HG03280 (cell line): ENCODE results near the gene PDE4D.
A peak's percentile ranks its signal among the peaks of the same experiment; 100 is the strongest.

Experiments
- ATAC-seq: cut with Tn5 transposase; IDR thresholded peaks from one replicate; pipeline ENCODE4 v1.9.1; 2021; ENCODE audit warnings: mild to moderate bottlenecking, moderate library complexity; ENCODE audit not compliant: unreplicated experiment

PDE4D gene

GRCh38 chr5:59661954-59662615, 231.4 kb downstream of the PDE4D start:
- no peak for ATAC-seq

GRCh38 chr5:59661311-59661710, 232.2 kb downstream of the PDE4D start:
- no peak for ATAC-seq

GRCh38 chr5:59660737-59661136, 232.8 kb downstream of the PDE4D start:
- peak; percentile 47 for ATAC-seq

- no peak for ATAC-seq
Observed at GRCh38 chr5:59656351-59657254, 236.9 kb downstream of the PDE4D start.

GRCh38 chr5:59655693-59656309, 237.7 kb downstream of the PDE4D start:
- no peak for ATAC-seq

GRCh38 chr5:59654691-59655090, 238.8 kb downstream of the PDE4D start:
- ATAC-seq, result no peak

- no peak for ATAC-seq
Observed at GRCh38 chr5:59652449-59652848, 241.1 kb downstream of the PDE4D start.

GRCh38 chr5:59648949-59649921, 244.3 kb downstream of the PDE4D start:
- no peak for ATAC-seq

GRCh38 chr5:59648038-59648831, 245.3 kb downstream of the PDE4D start:
- ATAC-seq, result no peak

- ATAC-seq, result no peak
Observed at GRCh38 chr5:59645380-59645779, 248.1 kb downstream of the PDE4D start.

GRCh38 chr5:59640411-59640810, 253.1 kb downstream of the PDE4D start:
- no peak for ATAC-seq

- ATAC-seq, result no peak
Observed at GRCh38 chr5:59637884-59638580, 255.5 kb downstream of the PDE4D start.

- ATAC-seq, result no peak
Observed at GRCh38 chr5:59629561-59629960, 264.0 kb downstream of the PDE4D start.

- ATAC-seq, result no peak
Observed at GRCh38 chr5:59628062-59628828, 265.3 kb downstream of the PDE4D start.

GRCh38 chr5:59624898-59625297, 268.6 kb downstream of the PDE4D start:
- ATAC-seq, result no peak

- no peak for ATAC-seq
Observed at GRCh38 chr5:59622848-59623247, 270.7 kb downstream of the PDE4D start.

GRCh38 chr5:59621477-59621876, 272.0 kb downstream of the PDE4D start:
- no peak for ATAC-seq

- no peak for ATAC-seq
Observed at GRCh38 chr5:59620535-59621212, 272.9 kb downstream of the PDE4D start.
